SIG-M5 (cell line): ENCODE data around the gene PSMG3.

Experiments
- DNase-seq: peaks from one replicate; lab custom pipeline; 2025; lab: John Stamatoyannopoulos, UW

PSMG3 gene

DNA sequence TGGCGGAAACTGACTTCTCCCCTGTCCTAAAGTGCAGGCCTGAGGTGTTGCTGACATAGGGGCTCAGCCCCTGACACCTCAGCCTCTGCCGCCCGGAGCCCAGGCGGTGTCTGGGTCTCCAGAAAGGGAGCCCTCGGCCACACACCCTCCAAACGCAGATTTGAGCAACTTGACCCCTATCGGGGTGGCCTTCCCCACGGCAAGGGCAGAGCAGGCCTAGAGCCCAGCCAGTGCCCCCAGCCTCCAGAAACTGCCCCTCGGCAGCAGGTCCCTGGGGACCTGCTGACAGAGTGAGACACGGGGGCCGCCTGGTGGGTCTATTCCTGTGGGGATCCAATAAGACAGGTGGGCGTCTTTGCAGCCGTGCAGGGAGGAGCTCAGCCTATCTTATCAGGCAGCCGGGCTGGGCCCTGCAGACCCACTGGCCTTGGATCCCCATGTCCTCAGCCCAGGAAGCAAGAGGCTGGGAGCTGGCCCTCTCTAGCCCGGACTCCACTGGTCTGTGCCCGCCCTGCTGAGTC, 24.9 kb downstream of the PSMG3 start:
- no peak for DNase-seq

DNA sequence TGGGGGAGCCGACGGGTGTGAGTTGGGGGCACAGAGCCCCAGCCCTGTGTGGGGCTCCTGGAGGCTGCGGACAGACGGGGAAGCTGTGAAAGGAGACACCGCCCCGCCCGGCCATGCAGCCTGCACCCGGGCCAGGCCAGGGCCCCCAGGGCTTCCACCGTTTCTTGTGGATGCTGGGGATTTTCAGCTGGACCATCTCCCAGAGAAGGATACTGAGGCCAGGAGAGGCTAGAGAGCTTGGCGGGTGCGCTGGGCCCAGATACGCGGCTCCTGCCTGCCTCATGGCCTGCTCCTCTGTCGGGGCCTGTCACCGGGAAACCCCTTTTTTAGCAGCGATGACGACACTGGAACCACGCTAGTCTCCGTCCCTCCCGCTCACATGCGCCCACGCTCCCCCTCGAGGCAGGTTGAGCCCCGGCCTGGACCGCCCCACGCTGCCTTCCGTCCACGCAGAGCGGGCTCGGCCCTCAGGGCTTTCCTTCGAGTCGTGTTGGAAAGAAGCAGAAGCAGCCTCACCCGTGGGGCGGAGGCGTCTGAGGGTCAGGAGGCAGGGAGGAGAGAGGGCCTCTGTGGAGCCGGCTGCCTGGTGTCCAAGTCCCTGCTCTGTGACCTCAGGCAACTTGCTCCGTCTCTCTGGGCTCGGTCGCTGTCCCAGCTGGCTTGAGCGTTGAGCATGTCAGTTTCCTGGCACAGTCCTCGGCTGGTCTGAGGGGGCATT, 25.5 kb downstream of the PSMG3 start:
- DNase-seq: no peak

DNA sequence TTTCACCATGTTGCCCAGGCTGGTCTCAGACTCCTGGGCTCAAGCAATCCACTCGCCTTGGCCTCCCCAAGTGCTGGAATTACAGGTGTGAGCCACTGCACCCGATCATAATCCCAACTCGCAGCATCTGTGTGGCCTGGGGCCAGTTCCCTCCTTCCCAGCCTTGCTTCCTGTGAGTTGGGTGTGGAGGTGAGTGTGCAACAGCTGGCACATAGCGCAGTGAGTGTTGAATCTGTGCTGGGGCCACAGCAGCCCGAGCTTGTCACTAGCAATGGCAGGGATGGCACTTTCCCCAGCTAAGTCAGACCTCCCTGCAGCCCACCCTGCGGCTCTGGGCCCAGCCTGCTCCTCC, 26.0 kb downstream of the PSMG3 start:
- no peak for DNase-seq

DNA sequence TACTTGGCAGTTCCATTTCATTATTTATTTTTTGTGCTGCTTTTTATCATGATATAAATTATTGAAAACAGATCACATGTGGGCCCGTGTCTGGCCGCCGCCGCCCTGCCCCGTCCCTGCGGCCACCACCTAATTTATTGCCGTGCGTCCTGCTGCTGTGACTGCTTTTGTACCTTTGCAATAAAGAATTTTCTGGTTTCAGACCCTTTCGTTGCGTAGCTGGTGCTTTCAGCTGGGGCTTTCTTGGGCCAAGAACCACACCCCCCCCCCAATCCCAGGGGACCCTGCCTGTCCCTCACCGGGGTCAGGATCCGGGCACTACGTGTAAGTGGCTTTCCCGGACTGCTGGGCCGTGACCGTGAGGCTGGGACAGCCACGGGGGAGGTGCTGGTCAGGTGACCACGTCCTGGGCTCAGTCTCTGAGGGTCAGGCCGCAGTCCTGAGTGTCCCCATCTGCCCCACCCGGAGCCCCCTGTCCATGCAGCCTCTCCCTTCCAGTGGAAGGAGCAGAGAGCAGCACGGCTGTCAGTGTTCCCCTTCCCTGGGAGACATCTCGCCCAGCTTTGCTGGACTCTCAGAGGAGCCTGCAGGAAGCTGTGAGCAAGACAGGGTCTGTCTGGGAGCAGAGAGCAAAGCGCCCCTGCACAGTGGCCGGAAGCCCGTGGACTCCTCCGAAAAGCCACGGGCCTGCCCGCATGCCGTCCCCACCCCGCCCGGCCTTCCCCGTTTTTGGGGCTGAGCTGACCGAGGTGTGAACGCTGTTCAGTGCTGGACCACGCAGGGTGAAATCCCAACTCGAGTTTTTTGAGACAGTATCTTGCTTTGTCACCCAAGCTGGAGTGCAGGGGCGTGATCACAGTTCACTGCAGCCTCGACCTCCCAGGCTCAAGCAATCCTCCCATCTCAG, 26.7 kb downstream of the PSMG3 start:
- DNase-seq: no peak

DNA sequence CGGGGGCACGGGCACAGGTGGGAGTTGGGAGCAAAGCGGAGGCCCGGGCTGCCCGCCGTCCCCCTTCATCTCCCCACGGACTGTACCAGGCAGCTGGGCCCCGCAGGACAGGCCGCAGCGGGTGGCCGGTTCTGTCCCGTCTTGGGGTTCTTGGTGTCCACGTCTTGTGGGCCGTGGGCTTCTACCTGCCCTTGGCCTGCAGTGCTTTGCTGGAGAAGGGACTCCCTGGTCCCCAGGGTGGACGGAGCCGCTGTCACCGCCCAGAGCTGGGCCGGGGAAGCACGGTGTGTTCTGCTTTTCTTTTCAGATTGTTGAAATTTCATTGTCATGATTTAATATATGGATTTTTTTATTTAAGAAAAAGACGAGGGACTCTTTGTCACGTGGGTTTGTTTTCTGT, 27.5 kb downstream of the PSMG3 start:
- no peak for DNase-seq

DNA sequence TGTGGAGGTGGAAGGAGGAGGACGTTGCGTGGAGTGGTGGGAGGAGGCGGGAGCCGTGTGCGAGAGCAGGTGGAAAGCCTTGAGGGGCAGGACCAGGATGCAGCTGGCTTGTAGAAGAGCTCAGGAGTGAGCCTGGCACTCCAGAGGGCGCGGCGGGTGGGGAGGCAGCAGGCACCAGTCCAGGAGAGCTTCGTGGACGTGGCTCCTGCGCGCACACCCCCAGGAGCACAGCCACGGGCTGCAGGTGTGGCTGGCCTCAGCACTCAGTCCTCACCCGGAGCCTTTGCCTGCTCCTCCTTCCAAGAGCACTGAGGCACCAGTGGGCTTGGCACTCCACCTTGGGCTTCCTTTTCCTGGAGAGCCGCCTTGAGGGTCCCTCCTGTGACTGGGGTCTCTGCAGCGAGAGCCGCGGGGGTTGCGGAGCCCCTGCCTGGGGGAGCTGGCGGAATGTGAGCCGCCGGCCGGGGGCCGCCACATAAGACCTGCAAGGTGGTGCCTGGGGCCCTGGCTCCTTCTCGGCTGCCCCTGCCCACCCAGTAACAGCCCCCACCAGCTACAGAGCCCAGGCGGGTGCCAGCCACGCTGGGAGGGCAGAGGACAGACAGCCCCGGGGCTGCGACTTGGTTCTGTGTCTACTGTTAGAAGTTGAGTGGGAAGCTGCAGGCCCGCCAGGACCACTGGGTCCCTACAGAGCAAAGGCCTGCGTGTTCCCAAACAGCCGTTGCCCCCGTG, 28.2 kb downstream of the PSMG3 start:
- no peak for DNase-seq

DNA sequence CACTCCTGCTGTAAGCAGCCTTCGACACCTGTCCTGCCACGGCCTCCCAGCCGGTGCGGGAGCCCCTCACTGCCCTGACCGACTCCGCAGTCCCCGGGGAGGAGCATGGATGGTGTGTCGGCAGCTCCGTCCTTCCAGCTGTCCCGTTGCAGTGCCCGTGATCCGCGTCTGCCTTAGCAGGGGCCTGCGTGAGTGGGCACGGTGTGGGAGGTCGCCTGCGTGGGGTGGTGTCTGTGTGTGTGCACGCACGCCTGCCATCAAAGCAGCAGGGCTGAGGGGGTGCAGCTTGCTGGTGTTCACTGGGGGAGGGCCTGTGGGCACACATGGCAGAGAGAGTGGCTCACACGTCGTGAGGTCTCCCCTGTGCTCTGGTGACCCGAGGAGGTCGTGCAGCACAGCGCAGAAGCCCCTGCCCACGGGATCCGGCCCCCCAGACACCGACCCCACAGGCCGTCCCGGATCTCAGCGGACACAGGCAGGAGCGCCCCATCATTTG, 29.0 kb downstream of the PSMG3 start:
- no peak for DNase-seq

DNA sequence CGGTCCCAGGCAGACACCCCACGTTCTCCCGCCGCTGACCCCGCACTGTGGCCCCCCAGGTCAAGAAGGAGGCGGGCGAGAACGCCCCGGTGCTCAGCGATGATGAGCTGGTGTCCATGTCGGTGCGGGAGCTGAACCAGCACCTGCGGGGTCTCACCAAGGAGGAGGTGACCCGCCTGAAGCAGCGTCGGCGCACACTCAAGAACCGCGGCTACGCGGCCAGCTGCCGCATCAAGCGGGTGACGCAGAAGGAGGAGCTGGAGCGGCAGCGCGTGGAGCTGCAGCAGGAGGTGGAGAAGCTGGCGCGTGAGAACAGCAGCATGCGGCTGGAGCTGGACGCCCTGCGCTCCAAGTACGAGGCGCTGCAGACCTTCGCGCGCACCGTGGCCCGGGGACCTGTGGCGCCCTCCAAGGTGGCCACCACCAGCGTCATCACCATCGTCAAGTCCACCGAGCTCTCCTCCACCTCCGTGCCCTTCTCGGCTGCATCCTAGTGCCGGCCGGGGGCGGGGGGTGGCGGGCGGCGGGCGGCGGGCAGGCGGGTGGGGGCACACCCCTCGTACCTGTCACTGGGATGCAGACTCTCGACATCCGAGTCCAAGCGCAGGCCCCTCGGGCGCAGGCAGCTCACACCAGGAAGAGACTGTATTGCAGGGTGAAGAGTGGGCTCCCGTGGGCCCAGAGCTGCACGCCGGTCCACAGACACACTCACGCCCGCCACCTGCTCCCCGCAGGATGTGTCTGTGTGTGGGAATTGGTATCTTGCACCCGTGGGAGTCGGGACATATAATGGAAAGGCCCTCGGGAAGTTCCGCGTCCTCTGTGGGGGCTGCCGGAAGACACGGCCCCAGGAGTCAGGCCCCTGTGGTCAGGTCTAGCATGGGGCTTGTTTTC, 29.7 kb downstream of the PSMG3 start:
- no peak for DNase-seq

DNA sequence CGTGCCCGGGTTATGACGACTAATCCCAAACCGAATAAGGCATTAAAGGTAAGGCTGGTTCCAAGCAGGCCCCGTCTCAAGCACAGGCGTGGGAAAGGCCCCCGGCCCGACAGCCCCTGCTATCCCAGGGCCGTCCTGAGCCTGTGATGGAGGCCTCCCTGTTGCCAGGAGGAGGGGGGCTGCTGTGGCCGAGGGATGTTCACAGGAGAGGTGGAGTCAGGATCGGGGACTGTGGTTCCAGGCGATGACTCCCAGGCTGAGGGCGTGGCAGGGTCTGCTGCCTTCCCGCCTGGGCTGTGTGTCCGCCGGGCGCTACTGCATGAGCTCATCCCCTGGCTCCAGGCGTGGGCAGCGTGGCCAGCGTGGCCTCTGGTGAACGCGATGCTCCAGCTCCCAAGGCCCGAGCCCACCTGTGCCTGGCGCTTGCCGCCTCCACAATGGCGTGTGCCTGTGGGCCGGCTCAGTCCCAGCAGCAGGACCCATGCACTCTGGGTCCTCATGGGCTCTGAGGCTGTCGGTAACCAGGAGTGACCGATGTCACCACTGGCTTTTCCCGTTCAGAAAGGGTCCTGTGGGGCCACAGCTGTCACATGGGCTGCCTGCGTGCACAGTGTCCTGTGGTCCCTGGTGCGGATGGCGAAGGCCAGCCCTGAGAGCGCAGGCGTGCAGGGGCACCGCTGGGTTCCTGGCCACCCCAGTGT, 30.5 kb downstream of the PSMG3 start:
- no peak for DNase-seq

DNA sequence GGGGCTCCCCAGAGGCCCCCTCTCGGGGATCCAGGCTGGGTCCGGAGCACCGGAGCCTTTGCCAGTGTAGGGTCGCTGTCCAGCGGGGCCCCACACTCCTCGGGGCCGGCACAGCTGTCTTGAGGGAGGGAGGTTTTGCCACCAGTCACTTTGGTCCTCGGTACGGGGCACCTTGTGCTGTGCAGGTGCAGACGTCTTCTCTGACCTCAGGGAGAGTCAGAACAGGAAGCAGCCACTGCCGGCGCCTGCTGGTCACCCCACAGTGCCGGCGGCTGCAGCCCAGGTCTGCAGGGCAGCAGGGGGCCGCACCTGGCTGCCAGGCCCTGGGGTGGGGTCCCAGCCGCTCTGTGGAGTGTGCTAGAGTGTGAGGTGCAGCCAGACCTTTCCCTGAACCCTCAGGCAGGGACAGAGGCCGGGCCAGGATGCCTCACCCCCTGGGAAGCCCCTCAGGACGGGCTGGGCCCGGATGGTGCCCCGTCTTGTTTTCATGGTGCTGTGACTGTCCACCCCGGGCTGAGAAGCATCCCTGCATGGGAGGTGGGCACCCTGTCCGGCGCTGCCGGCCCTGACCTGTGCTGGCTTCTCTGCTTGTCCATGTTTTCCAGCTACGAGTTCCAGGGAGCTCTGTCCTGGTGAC, 31.2 kb downstream of the PSMG3 start:
- DNase-seq: no peak

DNA sequence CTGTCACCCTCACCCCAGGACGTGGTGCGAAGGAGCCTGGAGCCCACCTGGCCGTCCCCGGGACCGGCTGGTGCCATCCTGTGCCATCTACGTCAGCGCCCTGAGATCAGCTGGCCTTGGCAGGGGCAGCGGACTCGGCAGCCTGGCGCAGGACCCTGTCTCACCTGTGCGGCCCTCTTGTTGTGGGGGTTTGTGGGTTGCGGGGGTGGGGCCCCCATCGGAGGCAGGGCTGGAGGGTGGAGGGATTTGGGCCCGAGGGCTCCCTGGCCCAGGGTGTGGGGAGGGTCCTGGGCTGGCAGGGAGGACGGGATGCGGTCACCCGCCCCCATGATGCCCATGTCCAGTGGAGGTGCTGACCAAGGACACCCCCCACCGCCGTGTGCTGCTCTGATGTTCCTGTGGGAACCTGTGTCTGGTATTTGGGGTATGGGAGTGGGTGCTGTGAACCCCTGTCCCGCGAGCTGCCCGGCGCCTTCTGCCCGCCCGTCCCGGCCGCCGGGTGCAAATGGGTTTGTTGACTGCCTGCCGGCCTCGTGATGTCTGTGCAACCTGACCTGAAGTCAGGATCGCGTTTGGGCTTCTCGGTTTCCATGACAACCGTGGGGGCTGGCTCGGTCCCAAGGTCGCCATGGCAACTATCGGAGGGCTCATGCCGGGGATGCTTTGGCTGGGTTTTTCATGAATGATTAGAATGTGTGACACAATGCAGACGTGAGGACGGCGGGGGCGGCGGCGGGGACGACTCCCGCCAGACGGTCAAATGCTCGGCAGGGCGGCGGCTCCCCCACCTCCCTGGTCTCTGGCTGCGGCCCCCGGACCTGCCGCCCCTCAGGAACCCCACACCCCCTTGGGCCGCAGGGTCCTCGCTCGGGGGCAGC, 32.1 kb downstream of the PSMG3 start:
- no peak for DNase-seq

DNA sequence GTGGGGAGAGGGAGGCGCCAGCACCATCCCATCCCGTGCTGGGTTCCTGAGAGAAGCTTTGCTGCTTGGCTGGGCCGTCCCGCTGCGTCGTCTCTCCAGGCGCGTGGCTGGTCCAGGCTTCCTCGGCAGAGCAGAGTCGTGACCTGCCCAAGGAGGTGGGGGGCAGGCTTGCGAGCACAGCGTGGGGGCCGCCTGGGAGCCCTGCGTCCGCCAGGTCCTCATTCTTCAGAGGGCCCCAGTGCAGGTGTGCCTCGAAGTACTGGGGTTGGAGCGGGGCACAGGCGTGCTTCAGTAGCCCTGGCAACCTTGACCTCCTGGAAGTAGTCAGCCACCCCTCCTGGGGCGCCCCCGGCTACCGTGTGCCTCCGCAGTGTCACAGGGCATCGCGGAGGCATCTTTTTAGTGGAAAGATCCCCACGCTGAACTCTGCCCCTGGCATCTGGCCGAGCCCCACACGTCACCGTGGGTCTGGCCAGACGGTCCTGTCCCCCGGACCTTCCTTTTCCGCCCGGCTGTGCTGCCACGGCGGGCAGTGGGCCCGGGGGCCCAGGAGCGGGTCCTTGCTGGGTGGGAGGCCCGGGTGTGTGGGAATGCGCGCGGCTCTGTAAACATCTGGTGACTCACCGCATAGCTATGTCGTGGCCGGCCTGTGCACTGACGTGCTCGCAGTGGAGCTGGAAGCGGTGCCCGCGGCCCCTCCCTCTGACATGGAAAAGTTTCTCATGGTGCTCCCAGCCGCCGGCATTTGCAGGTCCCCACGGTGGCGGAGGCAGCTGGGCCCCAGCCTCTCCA, 32.9 kb downstream of the PSMG3 start:
- DNase-seq: no peak

DNA sequence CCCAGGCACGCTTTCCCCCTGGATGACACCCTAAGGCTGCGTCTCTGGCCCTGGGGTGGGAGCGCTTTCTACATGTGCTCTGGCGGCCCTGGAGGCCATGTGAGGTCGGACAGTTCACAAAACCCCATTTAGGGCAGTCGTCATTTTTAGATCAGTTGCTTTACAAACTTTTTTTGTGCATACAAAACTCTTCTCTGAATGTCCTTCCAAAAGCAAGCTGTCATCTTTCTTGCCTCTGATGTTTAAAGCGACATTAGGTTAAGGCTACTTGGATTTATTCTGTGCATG, 33.4 kb downstream of the PSMG3 start:
- DNase-seq: no peak

DNA sequence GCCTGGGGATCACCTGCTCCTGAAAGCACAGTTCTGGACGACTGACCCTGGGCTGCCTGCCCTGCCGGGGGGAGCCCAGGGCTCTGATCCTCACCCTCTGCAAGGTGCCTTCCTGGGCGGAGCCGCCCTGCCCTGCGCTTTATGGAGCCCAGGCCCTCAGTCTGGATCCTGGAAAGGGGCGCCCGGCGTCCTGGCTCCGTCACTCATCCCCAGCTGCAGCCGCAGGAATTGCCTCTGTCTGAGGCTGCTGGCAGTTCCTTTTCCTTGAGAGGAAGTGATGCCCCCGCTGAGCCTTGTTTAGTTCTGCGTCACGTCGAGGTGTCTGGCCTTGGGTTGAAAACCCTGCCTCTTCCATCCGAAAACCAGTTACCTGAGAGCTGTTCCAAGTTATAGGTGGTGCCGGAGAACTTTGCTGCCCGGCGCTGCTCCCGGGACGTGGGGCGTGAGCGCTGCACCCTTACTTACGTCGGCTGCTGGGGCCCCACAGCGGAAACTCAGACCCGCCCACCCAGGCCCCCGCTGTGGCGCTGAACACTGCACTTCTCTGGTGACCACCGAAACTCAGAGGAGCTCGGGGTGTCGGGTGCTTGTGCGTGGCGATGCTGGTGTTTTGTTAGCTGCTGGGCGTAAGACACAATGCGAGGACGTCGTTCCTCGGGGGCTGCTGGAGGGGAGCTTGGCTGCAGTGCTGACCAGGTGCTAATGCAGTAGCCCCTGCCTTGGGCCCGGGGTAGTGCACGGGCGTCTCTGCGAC, 34.0 kb downstream of the PSMG3 start:
- no peak for DNase-seq

DNA sequence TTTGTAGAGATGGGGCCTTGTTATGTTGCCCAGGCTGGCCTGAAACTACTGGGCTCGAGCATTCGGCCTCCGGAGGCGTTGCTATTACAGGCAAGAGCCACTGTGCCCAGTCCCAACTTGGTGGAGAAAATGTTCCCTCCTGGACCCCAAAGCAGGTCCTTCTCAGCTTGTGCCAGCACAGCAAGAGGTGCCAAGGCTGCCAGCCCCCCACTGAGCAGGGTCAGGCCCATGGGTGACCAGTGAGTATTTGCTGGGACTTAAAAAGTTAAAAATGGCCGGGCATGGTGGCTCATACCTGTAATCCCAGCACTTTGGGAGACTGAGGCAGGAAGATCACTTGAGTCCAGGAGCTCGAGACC, 34.8 kb downstream of the PSMG3 start:
- DNase-seq: no peak

DNA sequence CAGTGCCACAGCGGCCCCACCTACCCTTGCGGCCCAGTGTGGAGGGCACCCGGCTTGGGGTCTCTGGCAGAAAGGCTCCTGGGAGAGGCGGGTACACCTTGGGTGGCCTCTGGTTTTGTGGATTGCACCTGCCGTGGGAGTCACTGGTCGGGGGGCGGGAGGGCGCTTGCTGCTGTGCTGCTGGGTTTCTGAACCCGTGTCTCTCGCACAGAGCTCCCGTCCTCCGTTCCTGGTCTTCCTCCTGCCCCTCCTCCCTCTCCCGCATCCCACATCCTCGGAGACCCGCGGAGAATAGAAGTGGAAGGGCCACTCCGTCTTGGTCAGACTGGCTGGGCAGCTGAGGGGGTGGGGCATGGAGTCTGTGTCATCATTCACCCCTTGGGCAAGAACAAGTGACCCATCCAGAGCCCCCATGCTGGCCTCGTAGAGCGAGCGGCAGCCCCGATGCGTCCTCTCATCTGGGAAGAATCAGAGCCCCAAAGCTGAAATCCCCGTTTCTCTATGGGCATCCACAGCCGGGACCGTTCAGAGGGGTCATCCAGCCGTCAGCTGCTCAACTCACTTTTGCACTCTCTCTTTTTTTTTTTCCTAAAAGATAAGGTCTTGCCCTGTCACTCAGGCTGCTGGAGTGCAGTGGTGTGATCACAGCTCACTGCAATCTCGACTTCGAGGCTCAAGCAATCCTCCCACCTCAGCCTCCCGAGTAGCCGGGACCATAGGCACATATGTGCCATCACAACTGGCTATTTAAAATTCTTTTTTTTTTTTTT, 35.3 kb downstream of the PSMG3 start:
- no peak for DNase-seq
